Endothelial cell of umbilical vein (primary cell): ENCODE results near the gene PAXX. TPM values are rescaled to one million over a fixed set of nuclear protein-coding genes. Genes with fewer than 3 reads are reported as not detected.

Source experiments
- BruUV-seq: library from RNA; stranded (reverse); fragments of 400-500 nt; replicated peaks from 2 replicates; lab custom pipeline; 2021; lab: Mats Ljungman, UMichigan
- CTCF ChIA-PET: fragments of 300-600, 350-600 bp; sonication (Branson Sonifier 250); formaldehyde crosslinking; loops from one replicate; lab custom pipeline; 2021; ENCODE audit warnings: antibody characterized with exemption, inconsistent platforms; lab: Charles Lee
- POLR2A ChIA-PET: fragments of 300-600, 350-600 bp; sonication (Branson Sonifier 250); formaldehyde crosslinking; loops from one replicate; lab custom pipeline; 2021; ENCODE audit warnings: antibody characterized with exemption, inconsistent platforms; lab: Charles Lee
- DNase-seq: peaks from one replicate; pipeline ENCODE4 v3.0.0-alpha.2; 2011; ENCODE audit warnings: low read depth, low spot score
- FAIRE-seq: peaks from 2 replicates; lab custom pipeline; 2011; peaks lifted over from hg19 to GRCh38; lab: Jason Lieb, UNC
- H2AFZ ChIP-seq: 2 replicates; pipeline ENCODE4 v1.6.0; 2012; ENCODE audit warnings: low read depth, low read length, control low read depth, inconsistent platforms
- H3K27ac ChIP-seq: 2 replicates; pipeline ENCODE4 v1.5.1; 2011; ENCODE audit warnings: low read depth, mild to moderate bottlenecking, control low read depth, low read length, moderate library complexity; ENCODE audit not compliant: insufficient read depth
- H3K27me3 ChIP-seq, 2 experiments: 2 replicates each; pipeline versions ENCODE4 v1.6.0 to v1.6.1; 2011; ENCODE audit warnings: low read length in 2 of 2, mixed read lengths in 1 of 2; ENCODE audit not compliant: control insufficient read depth in 2 of 2, insufficient read depth in 2 of 2
- H3K36me3 ChIP-seq, 2 experiments: 2 replicates in 1 of 2; 3 replicates in 1 of 2; pipeline ENCODE4 v1.5.1; 2011; ENCODE audit warnings: low read length in 2 of 2, mild to moderate bottlenecking in 1 of 2, moderate library complexity in 1 of 2; ENCODE audit not compliant: control insufficient read depth in 2 of 2, insufficient read depth in 2 of 2; ENCODE audit errors: extremely low read depth in 1 of 2
- H3K4me1 ChIP-seq: 3 replicates; pipeline ENCODE4 v1.5.1; 2011; ENCODE audit warnings: mild to moderate bottlenecking, low read length; ENCODE audit not compliant: control insufficient read depth, insufficient read depth; ENCODE audit errors: extremely low read depth
- H3K4me2 ChIP-seq: 2 replicates; pipeline ENCODE4 v1.6.1; 2011; ENCODE audit warnings: low read length, control low read depth, mixed read lengths; ENCODE audit not compliant: insufficient read depth
- H3K4me3 ChIP-seq, 3 experiments: fragments of 200-600 bp in 1 of 3; sonication (generic), shearing (Covaris generic) in 1 of 3; replicated peaks in 1 of 3; 2 replicates each; pipeline ENCODE4 v1.5.1; 2011 to 2016; ENCODE audit warnings: control low read depth in 3 of 3, low read length in 3 of 3, mild to moderate bottlenecking in 2 of 3, inconsistent platforms in 1 of 3, low read depth in 1 of 3, moderate library complexity in 1 of 3; ENCODE audit not compliant: insufficient read depth in 1 of 3
- H3K79me2 ChIP-seq: 2 replicates; pipeline ENCODE4 v1.6.0; 2012; ENCODE audit warnings: low read length, inconsistent platforms; ENCODE audit not compliant: control insufficient read depth, insufficient read depth
- H3K9ac ChIP-seq: replicated peaks from 2 replicates; pipeline ENCODE3; 2011; ENCODE audit warnings: low read length, control low read depth; ENCODE audit not compliant: insufficient read depth; ENCODE audit errors: extremely low read depth
- H3K9me1 ChIP-seq: replicated peaks from 3 replicates; pipeline ENCODE4 v1.6.0; 2011; ENCODE audit warnings: mild to moderate bottlenecking, low read length; ENCODE audit not compliant: control insufficient read depth, insufficient read depth; ENCODE audit errors: extremely low read depth
- H3K9me3 ChIP-seq: replicated peaks from 2 replicates; pipeline ENCODE4 v1.5.1; 2012; ENCODE audit warnings: low read length, inconsistent platforms; ENCODE audit not compliant: control insufficient read depth, insufficient read depth
- H4K20me1 ChIP-seq: replicated peaks from 2 replicates; pipeline ENCODE3; 2011; ENCODE audit warnings: mild to moderate bottlenecking, low read length; ENCODE audit not compliant: control insufficient read depth, insufficient read depth; ENCODE audit errors: extremely low read depth
- CTCF ChIP-seq, 2 donors: IDR thresholded peaks; 1 replicate in 1 of 2; 2 replicates in 1 of 2; pipeline ENCODE4 v1.5.1; 2011; ENCODE audit warnings: low read length in 2 of 2, mild to moderate bottlenecking in 2 of 2, moderate library complexity in 2 of 2, control low read depth in 1 of 2, inconsistent platforms in 1 of 2, low read depth in 1 of 2; ENCODE audit not compliant: insufficient read depth in 1 of 2; ENCODE audit errors: extremely low read depth in 1 of 2
- EZH2 ChIP-seq: IDR thresholded peaks from 2 replicates; pipeline ENCODE4 v1.6.1; 2012; ENCODE audit warnings: borderline replicate concordance, low read depth, mild to moderate bottlenecking, moderate library complexity, low read length, inconsistent platforms; ENCODE audit not compliant: severe bottlenecking
- FOS ChIP-seq: IDR thresholded peaks from 2 replicates; pipeline ENCODE4 v1.6.1; 2011; ENCODE audit warnings: mild to moderate bottlenecking, low read length, moderate library complexity, borderline replicate concordance; ENCODE audit not compliant: insufficient read depth
- GATA2 ChIP-seq: IDR thresholded peaks from 2 replicates; pipeline ENCODE4 v1.7.0; 2011; ENCODE audit warnings: low read depth, mild to moderate bottlenecking, moderate library complexity, mixed read lengths, low read length; ENCODE audit not compliant: insufficient read length, insufficient read depth
- JUN ChIP-seq: IDR thresholded peaks from 2 replicates; pipeline ENCODE4 v1.6.1; 2011; ENCODE audit warnings: borderline replicate concordance, low read depth; ENCODE audit not compliant: insufficient read length, insufficient read depth
- MAX ChIP-seq: IDR thresholded peaks from 2 replicates; pipeline ENCODE4 v1.6.1; 2011; ENCODE audit not compliant: insufficient read depth, insufficient read length
- MYC ChIP-seq: IDR thresholded peaks from one replicate; pipeline ENCODE4 v1.6.1; 2011; ENCODE audit warnings: mild to moderate bottlenecking, low read depth, low read length
- POLR2A ChIP-seq: IDR thresholded peaks from 2 replicates; pipeline ENCODE4 v1.6.1; 2012; ENCODE audit warnings: low read depth, mild to moderate bottlenecking, control low read depth, low read length
- POLR2AphosphoS5 ChIP-seq: IDR thresholded peaks from 2 replicates; pipeline ENCODE4 v1.6.1; 2012; ENCODE audit warnings: low read depth, mild to moderate bottlenecking, control low read depth, low read length, moderate library complexity; ENCODE audit not compliant: insufficient read depth
- dilution Hi-C: fragments of 300-500 bp; cut with MboI; formaldehyde crosslinking; loops from one replicate; pipeline ENCODE4 v1.15.0; 2019; ENCODE audit warnings: low sequenced_read_pairs; ENCODE audit not compliant: extremely low pct_ligation_motif_present
- intact Hi-C: fragments of 100-400 bp; cut with micrococcal nuclease; formaldehyde crosslinking; loops from one replicate; pipeline ENCODE4 v1.10.0; 2022
- polyA plus RNA-seq, 4 experiments: library from polyadenylated mRNA; depleted of rRNA in 3 of 4; stranded (reverse) in 3 of 4; unstranded in 1 of 4; fragments of >200 nt; gene quantifications; 2 replicates each; pipeline versions ENCODE4 v1.2.1 to v1.2.3, GENCODE V29; 2011 to 2012; ENCODE audit warnings: missing spikeins in 1 of 4
- total RNA-seq: library from RNA; stranded (reverse); gene quantifications from 2 replicates; pipeline ENCODE4 v1.2.3, GENCODE V29; 2021

The PAXX gene
- total and polyA plus RNA-seq, 2 donors (not counting 3 experiments of a cell fraction or from before 2014, with no cell fraction given): 34.0 to 35.0 TPM

- Histone ChIP-seq H3K4me3 (no peak overlapping the region), H2AFZ (no peak overlapping the region), H3K27ac (no peak overlapping the region), H3K9ac (no peak overlapping the region), H3K79me2 (no peaks in the 10 kb centered on the region), H3K27me3 (no peaks in the 10 kb centered on the region), H3K9me3 (no peaks in the 10 kb centered on the region), H3K36me3 (no peaks in the 10 kb centered on the region), H3K9me1 (no peaks in the 10 kb centered on the region), H3K4me2 (no peak overlapping the region), H4K20me1 (no peaks in the 10 kb centered on the region), H3K4me1 (no peaks in the 10 kb centered on the region)
- ChIA-PET POLR2A (no interaction called here), CTCF (interaction anchor here (2.0 kb wide), 1 partner anchor 22 kb away, joined by 5 read pairs; no protein-coding TSS in a partner anchor)
- no TSS peak for BruUV-seq
- FAIRE-seq: no peak
- intact Hi-C loops: no loop called here
- no peak for TF ChIP-seq POLR2A
- no peak for TF ChIP-seq JUN
- TF ChIP-seq POLR2AphosphoS5: no peak
- no peak for TF ChIP-seq EZH2
- no peak for TF ChIP-seq GATA2
- TF ChIP-seq CTCF (IDR thresholded peaks at IDR 0.05; ENCODE audit: extremely low read depth in 1 of 2, insufficient read depth in 1 of 2, low read depth in 1 of 2, low read length in 2 of 2): no peak
- TF ChIP-seq MYC: no peak
- no peak for TF ChIP-seq FOS
- TF ChIP-seq MAX: no peak
- dilution Hi-C loops: no loop called here
- no peak for DNase-seq
Observed at GRCh38 chr9:137007108-137007815, 15.0 kb downstream of the PAXX start.
